Thoracic aorta (tissue), 2 donors: ENCODE results near the gene ABCC8. TPM values are rescaled to one million over a fixed set of nuclear protein-coding genes. Genes with fewer than 3 reads are reported as not detected.

Source experiments
- ATAC-seq: fragments of 150-250 bp; one replicate; pipeline ENCODE4 v1.8.0; 2017; ENCODE audit warnings: low read depth; ENCODE audit not compliant: insufficient number of reproducible peaks, low FRiP score
- DNase-seq: peaks from one replicate; pipeline ENCODE4 v3.0.0-alpha.2; 2020; ENCODE audit warnings: low spot score
- H3K27ac ChIP-seq, 2 donors: fragments of 200-600 bp; sonication (generic); 1 replicate in 1 of 2; 2 replicates in 1 of 2; pipeline ENCODE4 v1.5.1; 2016; ENCODE audit warnings: mild to moderate bottlenecking in 2 of 2, moderate library complexity in 2 of 2
- H3K27me3 ChIP-seq: fragments of 200-600 bp; sonication (generic); replicated peaks from 2 replicates; pipeline ENCODE4 v1.6.0; 2016; ENCODE audit warnings: mild to moderate bottlenecking; ENCODE audit not compliant: insufficient read depth
- H3K36me3 ChIP-seq: fragments of 200-600 bp; sonication (generic); one replicate; pipeline ENCODE4 v1.5.1; 2016
- H3K4me1 ChIP-seq, 2 donors: fragments of 200-600 bp; sonication (generic); 1 replicate in 1 of 2; 2 replicates in 1 of 2; pipeline versions ENCODE4 v1.5.1 to v1.6.0; 2016; ENCODE audit warnings: low read depth in 2 of 2, mild to moderate bottlenecking in 1 of 2; ENCODE audit not compliant: control insufficient read depth in 1 of 2
- H3K4me3 ChIP-seq: fragments of 200-600 bp; sonication (generic); 2 replicates; pipeline ENCODE4 v1.5.1; 2016; ENCODE audit warnings: mild to moderate bottlenecking
- H3K9me3 ChIP-seq: fragments of 200-600 bp; sonication (generic); 2 replicates; pipeline ENCODE4 v1.5.1; 2016
- total RNA-seq, 2 donors: library from RNA; depleted of rRNA; stranded (reverse); fragments of >200 nt; gene quantifications; one replicate each; pipeline versions ENCODE4 v1.1.0 to v1.2.3, GENCODE V29; 2016
- TF ChIP-seq, protein P1 (sequence below): fragments of 200-600 bp; sonication (generic); IDR thresholded peaks from one replicate; pipeline ENCODE4 v1.5.1; 2019; ENCODE audit warnings: antibody characterized with exemption

Gene ABCC8
- total RNA-seq, 2 donors from 2014 or later, result 0.42 to 13.9 TPM

DNA sequence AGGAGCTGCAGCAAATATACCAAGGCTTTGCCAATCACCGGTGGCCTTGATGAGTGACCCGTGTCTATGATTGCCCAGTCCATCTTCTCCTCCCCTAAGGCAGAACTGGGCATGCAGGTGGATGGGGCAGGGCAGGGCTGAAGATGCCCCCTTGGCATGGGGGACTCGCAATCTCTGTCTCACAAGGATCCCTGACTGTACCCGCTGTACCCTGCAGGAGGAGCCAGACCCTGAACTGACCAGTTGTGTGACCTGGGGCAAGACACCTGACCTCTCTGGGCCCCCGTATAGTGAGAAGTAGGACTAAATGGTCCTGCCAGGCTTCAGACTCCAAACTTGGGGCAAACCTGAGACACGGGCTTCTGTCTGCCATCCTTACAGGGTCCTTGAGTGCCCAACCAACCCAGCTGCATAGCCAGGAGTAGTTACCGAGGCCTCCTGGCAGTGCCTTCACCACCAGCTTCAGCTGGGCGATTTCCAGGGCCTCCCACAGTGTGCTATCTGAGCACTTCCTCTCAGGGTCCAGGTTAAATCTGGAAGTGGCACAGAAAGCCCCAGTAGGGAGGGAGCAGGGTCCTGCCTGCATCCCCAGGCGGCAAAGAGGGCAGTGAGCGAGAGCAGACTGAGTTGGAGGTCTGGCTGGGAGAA is 81.8 kb downstream of the ABCC8 start:
- H3K4me3 ChIP-seq, result no peak overlapping the region
- ATAC-seq (no peak), DNase-seq (no peak)
- H3K36me3 ChIP-seq, result no peaks in the 10 kb centered on the region
- TF ChIP-seq, protein P1, sequence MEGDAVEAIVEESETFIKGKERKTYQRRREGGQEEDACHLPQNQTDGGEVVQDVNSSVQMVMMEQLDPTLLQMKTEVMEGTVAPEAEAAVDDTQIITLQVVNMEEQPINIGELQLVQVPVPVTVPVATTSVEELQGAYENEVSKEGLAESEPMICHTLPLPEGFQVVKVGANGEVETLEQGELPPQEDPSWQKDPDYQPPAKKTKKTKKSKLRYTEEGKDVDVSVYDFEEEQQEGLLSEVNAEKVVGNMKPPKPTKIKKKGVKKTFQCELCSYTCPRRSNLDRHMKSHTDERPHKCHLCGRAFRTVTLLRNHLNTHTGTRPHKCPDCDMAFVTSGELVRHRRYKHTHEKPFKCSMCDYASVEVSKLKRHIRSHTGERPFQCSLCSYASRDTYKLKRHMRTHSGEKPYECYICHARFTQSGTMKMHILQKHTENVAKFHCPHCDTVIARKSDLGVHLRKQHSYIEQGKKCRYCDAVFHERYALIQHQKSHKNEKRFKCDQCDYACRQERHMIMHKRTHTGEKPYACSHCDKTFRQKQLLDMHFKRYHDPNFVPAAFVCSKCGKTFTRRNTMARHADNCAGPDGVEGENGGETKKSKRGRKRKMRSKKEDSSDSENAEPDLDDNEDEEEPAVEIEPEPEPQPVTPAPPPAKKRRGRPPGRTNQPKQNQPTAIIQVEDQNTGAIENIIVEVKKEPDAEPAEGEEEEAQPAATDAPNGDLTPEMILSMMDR, result no peak
- H3K9me3 ChIP-seq, result no peaks in the 10 kb centered on the region
- H3K27me3 ChIP-seq, result no peaks in the 10 kb centered on the region
- H3K4me1 ChIP-seq, result peaks cover 0 to under 1% of the 10 kb centered on the region in 2 donors
- no peak overlapping the region for H3K27ac ChIP-seq

DNA sequence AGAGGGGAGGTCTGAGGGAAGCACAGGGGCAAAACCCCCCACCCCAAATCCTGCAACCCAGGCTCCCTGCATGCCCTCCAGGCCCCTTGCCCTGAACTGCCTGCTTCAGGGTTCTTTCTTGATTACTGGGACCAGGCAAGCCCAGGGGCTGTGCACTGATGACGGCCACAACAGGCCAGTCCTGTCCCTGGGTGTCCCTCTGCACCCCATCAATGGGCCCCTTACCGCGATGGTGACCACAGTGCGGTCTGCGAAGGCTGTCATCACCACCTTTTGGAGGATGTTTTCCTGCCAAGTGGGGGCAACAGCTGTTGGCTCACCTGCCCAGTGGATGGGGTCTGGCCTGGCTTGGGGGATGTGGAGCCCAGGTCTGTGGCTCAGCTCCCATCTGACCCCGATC is 83.2 kb downstream of the ABCC8 start:
- Histone ChIP-seq H3K9me3 (no peaks in the 10 kb centered on the region), H3K4me1 (peaks cover 0 to 6% of the 10 kb centered on the region in 2 donors), H3K4me3 (no peak overlapping the region), H3K27ac (no peak overlapping the region), H3K36me3 (no peaks in the 10 kb centered on the region), H3K27me3 (no peaks in the 10 kb centered on the region)
- TF ChIP-seq, protein P1, result no peak
- ATAC-seq, result no peak
- DNase-seq, result no peak

DNA sequence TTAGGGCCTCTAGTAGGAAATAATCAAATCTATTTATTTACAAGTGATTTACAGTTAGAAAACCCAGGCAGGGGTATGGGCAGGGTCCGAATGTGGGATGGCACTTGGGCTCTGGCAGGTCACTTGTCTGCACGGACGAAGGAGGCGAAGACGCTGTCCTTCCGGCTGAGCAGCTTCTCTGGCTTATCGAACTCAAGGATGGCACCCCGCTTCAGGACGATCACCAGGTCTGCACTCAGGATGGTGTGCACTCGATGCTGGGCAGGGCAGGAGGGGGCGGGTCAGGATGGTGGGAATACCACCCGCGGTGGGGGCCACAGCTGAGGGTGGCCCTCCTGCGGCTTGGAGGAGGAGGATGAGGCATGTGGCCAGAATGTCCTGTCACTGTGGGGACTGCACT is 83.8 kb downstream of the ABCC8 start:
- Histone ChIP-seq H3K27me3 (no peaks in the 10 kb centered on the region), H3K27ac (no peak overlapping the region), H3K9me3 (no peaks in the 10 kb centered on the region), H3K36me3 (no peaks in the 10 kb centered on the region), H3K4me3 (no peak overlapping the region), H3K4me1 (peaks cover 0 to 6% of the 10 kb centered on the region in 2 donors)
- TF ChIP-seq, protein P1, result no peak
- no peak for ATAC-seq
- no peak for DNase-seq

DNA sequence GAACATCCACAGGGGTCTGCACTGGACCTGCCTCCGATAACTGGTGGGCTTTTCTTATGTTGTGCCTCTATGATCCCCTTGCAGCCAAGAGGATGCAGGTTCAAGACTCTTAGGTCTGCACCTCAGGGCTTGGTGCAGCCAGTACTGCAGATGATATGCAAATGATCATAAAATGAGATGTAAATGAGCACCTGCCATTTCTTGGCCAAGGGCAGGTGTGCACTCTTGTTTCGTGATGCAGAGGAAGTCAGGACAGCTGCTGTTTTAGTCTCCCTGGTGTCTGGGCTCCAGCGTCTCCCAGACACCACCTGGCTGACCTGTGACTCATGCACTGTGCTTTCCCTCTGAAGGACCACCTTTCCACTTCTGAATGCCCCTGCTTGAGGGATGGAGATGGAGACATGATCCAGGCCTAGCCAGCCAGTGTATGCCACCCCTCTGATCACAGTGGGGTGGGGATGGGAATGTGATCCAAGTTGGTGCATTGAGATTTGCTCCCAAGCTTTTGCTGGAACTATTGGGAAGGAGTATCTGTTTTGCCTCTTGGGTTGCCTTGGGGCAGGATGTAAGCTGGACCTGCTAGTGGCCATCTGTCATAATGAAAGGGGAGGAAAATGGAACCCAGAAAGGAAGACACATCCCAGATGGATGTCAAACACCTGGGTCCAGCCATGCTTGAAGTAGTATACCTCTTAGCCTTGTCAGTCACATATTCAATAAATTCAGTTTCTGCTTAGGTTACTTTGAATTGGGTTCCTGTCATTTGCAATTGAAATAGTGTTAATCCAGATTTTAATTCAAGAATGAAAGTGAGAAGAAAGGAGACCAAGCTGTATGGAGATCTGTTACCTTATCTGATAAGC is 84.9 kb downstream of the ABCC8 start:
- no peak overlapping the region for H3K4me3 ChIP-seq
- H3K4me1 ChIP-seq, result peaks cover 0 to 6% of the 10 kb centered on the region in 2 donors
- TF ChIP-seq, protein P1, result no peak
- no peaks in the 10 kb centered on the region for H3K9me3 ChIP-seq
- ATAC-seq, result no peak
- H3K36me3 ChIP-seq, result no peaks in the 10 kb centered on the region
- no peak for DNase-seq
- no peak overlapping the region for H3K27ac ChIP-seq
- H3K27me3 ChIP-seq, result no peaks in the 10 kb centered on the region

DNA sequence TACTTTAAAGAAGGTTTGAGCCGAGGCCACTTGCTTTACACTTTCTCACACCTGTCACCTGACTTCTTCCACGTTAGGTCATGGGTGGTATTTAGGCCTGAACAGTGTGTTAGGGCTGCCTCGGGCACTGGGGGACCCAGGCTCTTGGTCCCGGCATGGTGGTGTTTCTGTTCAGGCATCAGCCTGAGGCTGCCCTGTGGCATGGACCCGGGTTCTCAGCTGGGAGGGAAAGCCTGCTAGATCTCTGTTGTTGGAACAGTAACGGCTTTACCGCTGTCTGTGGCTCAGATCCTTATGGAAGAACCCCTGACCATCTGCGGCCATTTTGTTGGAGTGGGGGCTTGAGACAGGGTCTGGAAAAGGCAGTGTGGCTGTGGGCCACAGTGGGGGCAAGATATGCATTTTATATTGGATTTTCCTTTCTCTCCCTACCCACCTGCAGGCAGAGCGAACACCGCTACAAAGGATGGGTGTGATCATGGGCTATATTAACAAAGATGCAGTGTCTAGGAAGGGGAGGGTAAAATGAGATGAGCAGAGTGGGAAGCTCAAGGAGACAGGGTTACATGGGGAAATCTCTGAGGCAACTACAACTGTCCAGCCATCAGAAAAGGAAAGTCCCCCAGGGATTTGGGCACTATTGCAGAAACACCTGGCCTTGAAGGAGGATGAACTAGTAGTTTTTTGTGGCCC is 86.5 kb downstream of the ABCC8 start:
- no peaks in the 10 kb centered on the region for H3K27me3 ChIP-seq
- H3K27ac ChIP-seq, result no peak overlapping the region
- TF ChIP-seq, protein P1, result no peak
- no peaks in the 10 kb centered on the region for H3K36me3 ChIP-seq
- no peak for DNase-seq
- H3K9me3 ChIP-seq, result no peaks in the 10 kb centered on the region
- no peak for ATAC-seq
- peak overlapping the region; percentile 68 for H3K4me3 ChIP-seq
- H3K4me1 ChIP-seq, result peaks cover 4 to 16% of the 10 kb centered on the region in 2 donors
